Prostate gland (tissue), 2 donors: ENCODE measurements around the gene ACBD3. TPM values are rescaled to one million over a fixed set of nuclear protein-coding genes. Genes with fewer than 3 reads are reported as not detected.

ENCODE experiments used
- DNase-seq: peaks from one replicate; pipeline ENCODE4 v3.0.0-alpha.2; 2019; ENCODE audit warnings: low spot score
- H3K27ac ChIP-seq, 2 donors: fragments of 200-600 bp; sonication (generic); 2 replicates each; pipeline ENCODE4 v1.5.1; 2017 to 2019
- H3K27me3 ChIP-seq: fragments of 200-600 bp; sonication (generic); replicated peaks from 2 replicates; pipeline ENCODE4 v1.5.1; 2019; ENCODE audit not compliant: insufficient read depth
- H3K36me3 ChIP-seq, 2 donors: fragments of 200-600 bp; sonication (generic); 1 replicate in 1 of 2; 2 replicates in 1 of 2; pipeline versions ENCODE4 v1.5.1 to v1.8.1; 2017 to 2019
- H3K4me1 ChIP-seq: fragments of 200-600 bp; sonication (generic); replicated peaks from 2 replicates; pipeline ENCODE4 v1.5.1; 2019
- H3K4me3 ChIP-seq, 2 donors: fragments of 200-600 bp; sonication (generic); 2 replicates each; pipeline ENCODE4 v1.5.1; 2017 to 2019
- H3K9me3 ChIP-seq: fragments of 200-600 bp; sonication (generic); 2 replicates; pipeline ENCODE4 v1.5.1; 2017
- CTCF ChIP-seq, 4 experiments: fragments of 200-600 bp in 2 of 4; fragments of 450-650 bp in 2 of 4; sonication (generic) in 2 of 4; IDR thresholded peaks; 1 replicate in 3 of 4; 2 replicates in 1 of 4; pipeline ENCODE4 v1.5.1; 2016 to 2019; ENCODE audit warnings: antibody characterized with exemption in 4 of 4, mild to moderate bottlenecking in 2 of 4, moderate library complexity in 2 of 4
- POLR2A ChIP-seq: fragments of 450-650 bp; IDR thresholded peaks from one replicate; pipeline ENCODE4 v1.6.1; 2016; ENCODE audit warnings: antibody characterized with exemption, mild to moderate bottlenecking
- POLR2AphosphoS5 ChIP-seq: sonication (generic); formaldehyde crosslinking; IDR thresholded peaks from one replicate; pipeline ENCODE4 v1.6.1; 2017; ENCODE audit warnings: antibody characterized with exemption
- WGBS: methylation state at CpG from one replicate; pipeline ENCODE4 v1.1.5; 2018; 5-methylcytosine and 5-hydroxymethylcytosine counted together
- intact Hi-C: fragments of 100-400 bp; cut with DNase I; formaldehyde crosslinking; loops from one replicate; pipeline ENCODE4 v1.14.2; 2022
- total RNA-seq, 2 donors: library from RNA; depleted of rRNA; stranded (reverse); fragments of >200 nt; gene quantifications; one replicate each; pipeline ENCODE4 v1.1.0, GENCODE V29; 2016

ACBD3 gene
- total RNA-seq, 2 donors from 2014 or later = 42.0 to 46.7 TPM

GRCh38 chr1:226134170-226135058 is 52.1 kb downstream of the ACBD3 start:
- no peak for TF ChIP-seq POLR2A
- TF ChIP-seq POLR2AphosphoS5 = no peak
- no peak for TF ChIP-seq CTCF (IDR thresholded peaks at IDR 0.05)
- no peak for DNase-seq
- Histone ChIP-seq H3K36me3 (no peaks in the 10 kb centered on the region), H3K4me3 (no peak overlapping the region), H3K4me1 (peaks cover 17% of the 10 kb centered on the region), H3K9me3 (no peaks in the 10 kb centered on the region), H3K27me3 (no peaks in the 10 kb centered on the region), H3K27ac (peak overlapping the region; percentile 86)
- WGBS = 45% methylated on average over 15 of the region's 16 CpGs
- intact Hi-C loops = no loop called here

- Histone ChIP-seq H3K27ac (peak overlapping the region; percentile 86), H3K36me3 (no peaks in the 10 kb centered on the region), H3K4me1 (peaks cover 17% of the 10 kb centered on the region), H3K27me3 (no peaks in the 10 kb centered on the region), H3K9me3 (no peaks in the 10 kb centered on the region), H3K4me3 (peak overlapping the region in 1 of 2 donors; percentile 4)
- TF ChIP-seq POLR2AphosphoS5 = no peak
- no peak for TF ChIP-seq CTCF (IDR thresholded peaks at IDR 0.05)
- no peak for TF ChIP-seq POLR2A
- no peak for DNase-seq
- WGBS = 77% methylated on average over 6 of the region's 6 CpGs
- intact Hi-C loops = no loop called here
These were observed 52.9 kb downstream of the ACBD3 start for GRCh38 chr1:226133504-226134123.

GRCh38 chr1:226132728-226133503 is 53.6 kb downstream of the ACBD3 start:
- 33% methylated on average over 17 of the region's 17 CpGs for WGBS

GRCh38 chr1:226131639-226132038 is 54.9 kb downstream of the ACBD3 start:
- Histone ChIP-seq H3K4me3 (no peak overlapping the region), H3K36me3 (no peaks in the 10 kb centered on the region), H3K9me3 (no peaks in the 10 kb centered on the region), H3K27ac (peak overlapping the region; percentile 86), H3K27me3 (no peaks in the 10 kb centered on the region), H3K4me1 (peaks cover 17% of the 10 kb centered on the region)
- intact Hi-C loops = no loop called here
- DNase-seq = no peak
- 95% methylated on average over 5 of the region's 5 CpGs for WGBS
- TF ChIP-seq CTCF (IDR thresholded peaks at IDR 0.05) (no peak), POLR2A (no peak), POLR2AphosphoS5 (no peak)

More at GRCh38 chr1:226132728-226133503, 53.6 kb downstream of the ACBD3 start:
- H3K27me3 ChIP-seq = no peaks in the 10 kb centered on the region
- intact Hi-C loops = no loop called here
- no peaks in the 10 kb centered on the region for H3K9me3 ChIP-seq
- peak overlapping the region; percentile 86 for H3K27ac ChIP-seq
- TF ChIP-seq POLR2AphosphoS5 (peak; percentile 89), POLR2A (peak; percentile 36), CTCF (IDR thresholded peaks at IDR 0.05) (no peak)
- H3K4me1 ChIP-seq = peaks cover 17% of the 10 kb centered on the region
- no peaks in the 10 kb centered on the region for H3K36me3 ChIP-seq
- H3K4me3 ChIP-seq = peak overlapping the region in 1 of 2 donors; percentile 4
- DNase-seq = peak; percentile 88
